CD4-positive, alpha-beta T cell (primary cell): ENCODE results near the gene RAMP2. TPM values are rescaled to one million over a fixed set of nuclear protein-coding genes. Genes with fewer than 3 reads are reported as not detected.

Experiments
- ATAC-seq: fragments of 200-7000 bp; cut with Tn5 transposase; one replicate; pipeline ENCODE4 v1.10.0; 2022; ENCODE audit warnings: mild to moderate bottlenecking; ENCODE audit not compliant: poor library complexity
- CTCF ChIA-PET: fragments of 350-600 bp; sonication (Branson Sonifier 250); formaldehyde crosslinking; loops from one replicate; lab custom pipeline; 2021; ENCODE audit warnings: antibody characterized with exemption, inconsistent platforms; lab: Charles Lee
- POLR2A ChIA-PET: fragments of 350-600 bp; sonication (Branson Sonifier 250); formaldehyde crosslinking; loops from one replicate; lab custom pipeline; 2021; ENCODE audit warnings: antibody characterized with exemption, inconsistent platforms; lab: Charles Lee
- DNase-seq, 14 experiments: peaks; one replicate each; pipeline ENCODE4 v3.0.0-alpha.2; 2013 to 2020; ENCODE audit warnings: mixed read lengths in 2 of 14
- H3K27ac ChIP-seq, 2 donors: one replicate each; pipeline versions ENCODE4 v1.5.1 to v1.7.0; 2013; ENCODE audit warnings: low read length in 2 of 2, low read depth in 1 of 2, mild to moderate bottlenecking in 1 of 2
- H3K27me3 ChIP-seq, 2 experiments: 1 replicate in 1 of 2; 2 replicates in 1 of 2; pipeline versions ENCODE4 v1.6.1 to v1.7.0; 2013; ENCODE audit warnings: low read length in 2 of 2, control low read depth in 1 of 2, mild to moderate bottlenecking in 1 of 2, moderate library complexity in 1 of 2; ENCODE audit not compliant: insufficient read depth in 2 of 2, control insufficient read depth in 1 of 2
- H3K36me3 ChIP-seq: one replicate; pipeline ENCODE4 v1.6.1; 2013; ENCODE audit warnings: low read length, control low read depth; ENCODE audit not compliant: insufficient read depth
- H3K4me1 ChIP-seq: one replicate; pipeline ENCODE4 v1.6.1; 2013; ENCODE audit warnings: low read length, control low read depth; ENCODE audit not compliant: insufficient read depth
- H3K4me3 ChIP-seq: one replicate; pipeline ENCODE4 v1.5.1; 2013; ENCODE audit warnings: mild to moderate bottlenecking, low read length, moderate library complexity
- H3K9me3 ChIP-seq, 2 experiments: 1 replicate in 1 of 2; 2 replicates in 1 of 2; pipeline versions ENCODE4 v1.6.1 to v1.7.0; 2013; ENCODE audit warnings: low read length in 2 of 2, mild to moderate bottlenecking in 2 of 2, control low read depth in 1 of 2, moderate library complexity in 1 of 2; ENCODE audit not compliant: control insufficient read depth in 1 of 2, insufficient read depth in 1 of 2
- H3K27ac Mint-ChIP-seq: one replicate; pipeline ENCODE4 v1.8.0; 2020; ENCODE audit warnings: mixed read lengths
- H3K27me3 Mint-ChIP-seq: one replicate; pipeline ENCODE4 v1.8.0; 2021; ENCODE audit warnings: mixed read lengths
- H3K36me3 Mint-ChIP-seq: one replicate; pipeline ENCODE4 v1.8.0; 2021; ENCODE audit warnings: low read depth, mixed read lengths
- H3K4me1 Mint-ChIP-seq: one replicate; pipeline ENCODE4 v1.8.0; 2021; ENCODE audit warnings: low read depth, mixed read lengths
- H3K4me3 Mint-ChIP-seq: one replicate; pipeline ENCODE4 v1.8.0; 2020; ENCODE audit warnings: mild to moderate bottlenecking, mixed read lengths
- H3K9me3 Mint-ChIP-seq: one replicate; pipeline ENCODE4 v1.8.0; 2020; ENCODE audit warnings: mixed read lengths
- CTCF ChIP-seq: fragments of 200-600 bp; IDR thresholded peaks from one replicate; pipeline ENCODE4 v1.8.0; 2022; ENCODE audit warnings: antibody characterized with exemption, mild to moderate bottlenecking
- intact Hi-C, 2 experiments: fragments of 100-400 bp; cut with DNase I in 1 of 2; cut with micrococcal nuclease in 1 of 2; formaldehyde crosslinking; loops; one replicate each; pipeline versions ENCODE4 v1.15.1 to v1.9.0; 2023 to 2025; cut with DNase I, micrococcal nuclease
- total RNA-seq, 174 experiments: library from RNA in 2 of 174; stranded (reverse) in 2 of 174; gene quantifications; one replicate each; pipeline ENCODE4 v1.2.3 and lab custom pipeline; 2021 to 2026

The RAMP2 gene
- total RNA-seq, 2 experiments from 2014 or later = not detected

GRCh38 chr17:42751628-42752027 is 9.4 kb upstream of the RAMP2 start:
- H3K9me3 ChIP-seq = no peaks in the 10 kb centered on the region
- no peak for TF ChIP-seq CTCF
- no peaks in the 10 kb centered on the region for H3K4me1 ChIP-seq
- Mint-ChIP-seq H3K4me3 (no peak overlapping the region), H3K9me3 (no peaks in the 10 kb centered on the region), H3K36me3 (no peaks in the 10 kb centered on the region), H3K27me3 (peaks cover 36% of the 10 kb centered on the region), H3K27ac (no peak overlapping the region), H3K4me1 (no peaks in the 10 kb centered on the region)
- intact Hi-C loops = no loop called here
- POLR2A ChIA-PET = no interaction called here
- peaks cover 3 to 5% of the 10 kb centered on the region in 2 experiments for H3K27me3 ChIP-seq
- no peak for DNase-seq
- H3K36me3 ChIP-seq = no peaks in the 10 kb centered on the region
- no peak overlapping the region for H3K27ac ChIP-seq
- no peak overlapping the region for H3K4me3 ChIP-seq
- CTCF ChIA-PET = interaction anchor here (0.9 kb wide), 1 partner anchor 12 kb away, joined by 3 read pairs; no protein-coding TSS in a partner anchor
- no peak for ATAC-seq

- ChIA-PET CTCF (interaction anchor here (0.8 to 1.1 kb wide), 2 partner anchors 9 kb away, joined by 3 read pairs; no protein-coding TSS in a partner anchor), POLR2A (no interaction called here)
- no peak for ATAC-seq
- no peaks in the 10 kb centered on the region for H3K9me3 Mint-ChIP-seq
- no peak overlapping the region for H3K27ac ChIP-seq
- H3K4me1 Mint-ChIP-seq = no peaks in the 10 kb centered on the region
- H3K27me3 Mint-ChIP-seq = peaks cover 55% of the 10 kb centered on the region
- H3K27ac Mint-ChIP-seq = no peak overlapping the region
- H3K4me3 Mint-ChIP-seq = no peak overlapping the region
- peaks cover 10 to 14% of the 10 kb centered on the region in 2 experiments for H3K27me3 ChIP-seq
- no peaks in the 10 kb centered on the region for H3K36me3 Mint-ChIP-seq
- intact Hi-C loops = no loop called here
- H3K4me1 ChIP-seq = no peaks in the 10 kb centered on the region
- no peak overlapping the region for H3K4me3 ChIP-seq
- H3K9me3 ChIP-seq = no peaks in the 10 kb centered on the region
- TF ChIP-seq CTCF = no peak
- DNase-seq = no peak
- no peaks in the 10 kb centered on the region for H3K36me3 ChIP-seq
Observed at GRCh38 chr17:42754782-42755181, 6.2 kb upstream of the RAMP2 start.

- peak in 2 of 14 experiments; percentile 47 for DNase-seq
Observed at GRCh38 chr17:42759982-42760651, 910 bp upstream of the RAMP2 start.

More at GRCh38 chr17:42759982-42760651, 910 bp upstream of the RAMP2 start:
- intact Hi-C loops = no loop called here
- Histone ChIP-seq H3K27me3 (peaks cover 40 to 47% of the 10 kb centered on the region in 2 experiments), H3K36me3 (no peaks in the 10 kb centered on the region), H3K27ac (no peak overlapping the region), H3K9me3 (peaks cover 0 to 11% of the 10 kb centered on the region in 2 experiments), H3K4me3 (no peak overlapping the region), H3K4me1 (peaks cover 15% of the 10 kb centered on the region)
- H3K27me3 Mint-ChIP-seq = peaks cover 73% of the 10 kb centered on the region
- H3K4me3 Mint-ChIP-seq = peak overlapping the region; percentile 67
- ChIA-PET POLR2A (interaction anchor here (1.4 kb wide), 1 partner anchor 21 kb away, joined by 4 read pairs; the partner anchor contains the start of gene WNK4), CTCF (interaction anchor here (1.2 kb wide), 1 partner anchor 182 kb away, joined by 4 read pairs; no protein-coding TSS in a partner anchor)
- H3K4me1 Mint-ChIP-seq = peaks cover 9% of the 10 kb centered on the region
- H3K36me3 Mint-ChIP-seq = no peaks in the 10 kb centered on the region
- H3K9me3 Mint-ChIP-seq = no peaks in the 10 kb centered on the region
- no peak for TF ChIP-seq CTCF
- no peak for ATAC-seq
- H3K27ac Mint-ChIP-seq = no peak overlapping the region
